GM21786 (cell line): Measurements from ENCODE around the gene SYT15.
"Not testable (repeated sequence)": the region's sequence is repeated elsewhere in the genome, so short reads cannot be mapped to it uniquely, and the experiment has no call there.

Source experiments
- ATAC-seq: cut with Tn5 transposase; IDR thresholded peaks from one replicate; pipeline ENCODE4 v1.9.1; 2021; ENCODE audit not compliant: unreplicated experiment

The SYT15 gene

DNA sequence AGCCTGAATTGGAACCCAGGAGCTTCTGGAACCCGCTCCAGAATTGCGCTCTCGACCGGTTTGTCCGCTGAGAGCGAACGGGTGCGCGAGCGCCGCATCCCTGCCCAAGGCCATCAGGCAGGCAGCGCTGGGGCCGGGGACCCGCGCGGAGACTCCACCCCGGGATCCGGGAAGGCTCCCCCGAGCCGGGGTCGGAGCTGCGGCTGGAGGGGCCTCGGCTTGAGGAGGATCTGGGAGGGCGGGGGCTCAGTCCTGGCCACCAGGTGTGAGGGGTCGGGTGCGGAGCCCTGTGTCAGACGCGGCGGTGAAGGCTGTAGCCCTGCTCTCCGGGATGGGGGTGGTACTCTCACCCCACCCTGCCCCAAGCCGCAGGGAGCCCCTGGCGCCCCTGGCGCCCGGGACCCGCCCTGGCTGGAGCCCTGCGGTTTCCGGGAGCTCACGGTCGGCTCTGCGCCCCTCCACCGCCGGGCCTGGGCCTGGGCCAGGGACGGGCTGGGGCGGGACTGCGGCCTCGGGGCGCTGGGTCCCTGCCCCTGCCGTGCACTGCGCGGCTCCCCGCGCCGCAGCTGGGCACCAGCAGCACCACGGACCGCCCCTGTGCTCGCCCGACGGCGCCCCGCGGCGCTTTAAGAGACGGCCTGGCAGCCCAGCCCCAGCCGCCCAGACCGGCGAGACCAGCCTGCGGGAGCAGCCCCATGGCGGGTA, at the start of gene SYT15:
SYT15 (plus strand) TSS at position 655 of the 705 bp plus-strand sequence; CDS start at position 696, 41 bp downstream.
- not testable (repeated sequence) for ATAC-seq

DNA sequence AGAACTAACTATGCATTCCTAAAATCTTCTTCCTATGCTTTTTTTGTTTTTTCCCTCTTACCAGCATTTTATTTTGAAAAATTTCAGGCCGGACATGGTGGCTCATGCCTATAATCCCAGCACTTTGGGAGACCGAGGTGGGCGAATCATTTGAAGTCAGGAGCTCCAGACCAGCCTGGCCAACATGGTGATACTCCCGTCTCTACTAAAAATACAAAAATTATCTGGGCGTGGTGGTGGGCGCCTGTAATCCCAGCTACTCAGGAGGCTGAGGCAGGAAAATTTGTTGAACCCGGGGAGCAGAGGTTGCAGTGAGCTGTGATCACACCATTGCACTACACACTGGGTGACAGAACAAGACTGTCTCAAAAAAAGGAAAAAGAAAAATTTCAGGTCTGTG, 49.2 kb upstream of the SYT15 start:
- not testable (repeated sequence) for ATAC-seq

DNA sequence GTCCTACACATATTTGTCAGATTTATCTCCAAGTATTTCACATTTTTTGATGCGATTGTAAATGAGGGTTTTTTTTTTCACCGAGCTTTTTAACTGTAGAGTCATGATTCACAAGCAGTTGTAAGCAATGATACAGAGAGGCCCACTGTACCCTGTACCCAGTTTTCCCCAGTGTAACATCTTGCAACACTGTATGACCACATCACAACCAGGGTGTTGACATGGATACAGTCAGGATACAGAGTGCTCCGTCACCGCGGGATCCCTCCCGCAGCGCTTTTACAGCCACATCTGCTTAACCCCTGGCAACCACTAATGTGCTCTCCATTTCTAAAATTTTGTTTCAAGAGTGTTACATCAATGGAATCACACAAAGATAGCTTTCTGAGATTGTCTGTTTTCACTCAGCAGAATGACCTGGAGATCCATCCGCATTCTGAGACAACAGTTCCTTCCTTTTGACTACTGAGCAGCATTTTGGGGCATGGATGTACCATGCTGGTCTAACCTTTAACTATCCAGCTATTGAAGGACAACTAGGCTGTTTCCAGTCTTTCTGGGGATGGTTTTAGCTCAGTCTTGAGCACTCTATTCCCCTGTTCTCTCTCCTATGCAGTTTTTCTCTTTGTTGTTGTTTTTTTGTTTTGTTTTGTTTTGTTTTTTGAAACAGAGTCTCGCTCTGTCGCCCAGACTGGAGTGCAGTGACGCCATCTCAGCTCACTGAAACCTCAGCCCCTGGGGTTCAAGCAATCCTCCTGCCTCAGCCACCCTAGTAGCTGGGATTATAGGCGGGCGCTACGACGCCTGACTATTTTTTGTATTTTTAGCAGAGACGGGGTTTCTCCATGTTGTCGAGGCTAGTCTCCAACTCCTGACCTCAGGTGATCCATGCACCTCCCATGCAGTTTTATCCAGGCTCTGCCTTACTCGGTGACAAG, 48.4 kb upstream of the SYT15 start:
- ATAC-seq, result no peak

DNA sequence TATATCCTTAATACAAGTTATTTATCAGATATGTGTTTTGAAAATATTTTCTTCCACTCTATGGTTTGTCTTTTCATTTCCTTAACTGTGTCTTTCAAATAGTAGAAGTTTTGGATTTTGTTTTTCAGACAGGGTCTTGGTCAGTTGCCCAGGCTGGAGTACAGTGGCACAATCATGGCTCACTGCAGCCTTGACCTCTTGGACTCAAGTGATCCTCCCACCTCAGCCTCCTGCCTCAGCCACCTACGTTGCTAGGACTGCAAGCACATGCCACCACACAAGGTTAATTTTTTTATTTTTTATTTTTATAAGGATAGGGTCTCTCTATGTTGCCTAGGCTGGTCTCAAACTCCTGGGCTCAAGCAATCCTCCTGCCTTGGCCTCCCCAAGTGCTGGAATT, 46.7 kb upstream of the SYT15 start:
- ATAC-seq, result not testable (repeated sequence)

DNA sequence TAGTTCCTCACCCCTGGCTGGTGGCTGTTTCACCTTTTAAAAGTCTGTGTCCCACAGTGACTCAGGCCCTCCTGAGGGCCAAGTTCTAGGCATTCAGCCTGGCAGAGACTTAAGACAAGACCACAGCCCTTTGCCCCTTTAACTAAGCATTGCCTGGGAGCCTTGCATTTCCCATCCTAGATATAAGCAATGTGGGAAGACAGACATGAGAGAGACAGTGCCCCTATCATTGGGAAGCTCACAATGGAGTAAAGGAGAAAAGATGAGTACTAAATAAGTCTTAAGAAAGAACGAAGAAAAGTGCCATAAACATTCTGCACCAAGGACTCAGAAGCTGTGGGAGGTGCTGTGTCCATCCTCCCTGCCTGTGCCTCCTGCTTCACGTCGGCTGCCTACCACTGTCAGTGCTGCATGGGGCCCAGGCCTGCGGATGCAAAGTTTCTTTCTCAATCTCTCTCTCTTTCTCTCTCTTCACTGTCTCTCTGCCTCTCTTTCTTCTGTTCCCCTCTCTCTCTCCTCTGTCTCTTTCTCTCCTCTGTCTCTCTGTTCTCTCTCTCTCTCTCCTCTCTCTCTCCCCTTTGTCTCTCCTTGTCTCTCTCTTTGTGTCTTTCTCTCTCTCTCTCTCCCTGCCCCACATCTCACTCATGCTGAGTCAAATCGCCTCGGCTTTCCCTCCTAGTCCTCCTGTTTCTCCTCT, 44.0 kb upstream of the SYT15 start:
- no peak for ATAC-seq

DNA sequence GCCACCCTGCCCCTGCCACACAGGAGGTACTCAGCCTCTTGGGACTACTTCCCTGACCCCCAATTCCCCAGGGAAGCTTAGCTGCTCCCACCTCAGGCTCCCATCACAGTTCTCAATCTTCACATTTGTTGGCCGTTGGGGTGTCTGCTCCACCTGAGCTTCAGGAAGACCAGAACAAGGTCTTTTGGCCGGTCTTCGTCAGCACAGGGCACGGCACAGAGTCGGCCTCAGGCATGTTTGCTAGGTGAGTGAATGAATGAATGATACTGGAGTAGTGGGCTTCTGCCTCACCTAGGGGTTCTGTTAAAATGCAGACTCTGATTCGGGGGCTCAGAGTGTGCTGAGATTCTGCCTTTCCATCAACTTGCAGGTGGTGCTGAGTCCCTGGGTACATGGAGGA, 42.8 kb upstream of the SYT15 start:
- ATAC-seq, result no peak

DNA sequence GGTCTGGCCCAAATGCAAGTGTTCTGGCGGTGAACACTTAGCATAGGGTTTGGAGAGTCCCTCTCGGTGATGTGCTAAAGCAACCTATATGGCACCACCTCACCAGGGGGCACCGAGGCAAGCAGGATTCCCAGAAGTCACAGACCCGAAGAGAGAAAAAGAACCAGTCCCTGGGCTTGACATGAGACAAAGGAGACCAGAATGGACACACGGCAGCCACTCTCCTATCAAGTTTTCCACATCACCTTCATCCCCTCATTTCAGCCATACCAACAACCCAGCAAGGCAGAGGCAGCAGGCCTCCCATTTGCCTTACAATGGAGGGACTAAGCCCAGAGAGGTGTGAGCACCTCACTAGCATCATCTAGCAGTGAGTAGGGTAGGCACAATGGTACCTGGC, 42.1 kb upstream of the SYT15 start:
- ATAC-seq, result no peak

DNA sequence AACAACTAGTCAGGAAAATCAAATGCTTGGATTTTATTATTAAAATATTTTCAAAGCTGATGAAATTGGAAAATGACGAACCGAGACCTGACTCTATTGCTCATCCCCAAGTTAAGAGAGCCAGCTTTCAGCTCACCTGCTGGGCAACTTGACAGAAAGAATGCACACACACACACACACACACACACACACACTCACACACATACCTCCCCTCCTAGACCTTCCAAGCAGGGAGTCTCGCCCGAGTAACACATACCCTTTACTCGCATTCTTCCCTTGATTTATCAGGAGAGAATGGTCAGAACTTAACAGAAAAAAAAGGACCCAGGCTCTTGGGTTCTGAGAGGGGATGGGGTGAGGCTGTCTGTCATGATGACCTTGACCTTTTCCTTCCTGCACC, 41.6 kb upstream of the SYT15 start:
- no peak for ATAC-seq

DNA sequence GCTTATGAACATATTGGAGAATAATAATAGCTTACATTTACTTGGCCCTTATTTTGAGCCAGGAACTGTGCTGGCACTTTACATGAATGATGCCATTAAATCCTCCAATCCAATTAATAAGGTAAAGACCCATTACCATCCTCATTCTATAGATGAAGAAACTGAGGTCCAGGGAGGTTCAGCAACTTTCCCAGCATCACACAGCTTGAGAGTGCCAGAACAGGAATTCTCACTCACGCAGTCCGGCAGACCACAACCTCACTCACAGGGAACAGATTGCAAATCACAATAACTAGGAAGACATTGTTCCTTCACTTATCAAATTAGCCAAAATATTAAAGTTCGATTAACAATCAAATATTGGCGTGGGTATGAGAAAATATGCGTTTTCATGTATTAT, 40.8 kb upstream of the SYT15 start:
- no peak for ATAC-seq

DNA sequence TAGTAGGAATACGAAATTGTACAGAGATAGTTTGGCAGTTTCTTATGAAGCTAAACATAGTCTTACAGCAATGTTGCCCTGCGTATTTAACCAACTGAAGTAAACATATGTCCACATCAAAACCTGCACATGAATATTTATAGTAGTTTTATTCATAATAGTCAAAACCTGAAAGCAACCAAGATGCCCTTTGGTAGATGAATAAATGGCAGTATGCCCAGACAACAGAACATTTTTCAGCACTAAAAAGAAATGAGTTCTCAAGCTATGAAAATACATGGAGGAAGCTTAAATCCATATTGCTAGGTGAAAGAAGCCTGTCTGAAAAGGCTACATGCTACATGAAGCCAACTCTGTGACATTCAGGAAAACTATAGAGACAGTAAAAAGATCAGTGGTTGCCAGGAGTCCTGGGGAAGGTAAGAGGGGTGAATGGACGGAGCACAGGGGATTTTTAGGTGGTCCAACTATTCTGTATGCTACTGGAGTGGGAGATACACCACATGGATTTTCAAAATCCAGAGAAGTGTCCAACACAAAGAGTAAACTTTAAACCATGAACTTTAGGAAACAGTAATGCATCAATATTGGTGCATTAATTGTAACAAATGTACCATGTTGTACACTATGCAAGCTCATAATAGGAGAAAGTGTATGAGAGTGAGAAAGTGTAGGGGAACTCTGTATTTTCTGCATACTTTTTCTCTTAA, 40.1 kb upstream of the SYT15 start:
- no peak for ATAC-seq

DNA sequence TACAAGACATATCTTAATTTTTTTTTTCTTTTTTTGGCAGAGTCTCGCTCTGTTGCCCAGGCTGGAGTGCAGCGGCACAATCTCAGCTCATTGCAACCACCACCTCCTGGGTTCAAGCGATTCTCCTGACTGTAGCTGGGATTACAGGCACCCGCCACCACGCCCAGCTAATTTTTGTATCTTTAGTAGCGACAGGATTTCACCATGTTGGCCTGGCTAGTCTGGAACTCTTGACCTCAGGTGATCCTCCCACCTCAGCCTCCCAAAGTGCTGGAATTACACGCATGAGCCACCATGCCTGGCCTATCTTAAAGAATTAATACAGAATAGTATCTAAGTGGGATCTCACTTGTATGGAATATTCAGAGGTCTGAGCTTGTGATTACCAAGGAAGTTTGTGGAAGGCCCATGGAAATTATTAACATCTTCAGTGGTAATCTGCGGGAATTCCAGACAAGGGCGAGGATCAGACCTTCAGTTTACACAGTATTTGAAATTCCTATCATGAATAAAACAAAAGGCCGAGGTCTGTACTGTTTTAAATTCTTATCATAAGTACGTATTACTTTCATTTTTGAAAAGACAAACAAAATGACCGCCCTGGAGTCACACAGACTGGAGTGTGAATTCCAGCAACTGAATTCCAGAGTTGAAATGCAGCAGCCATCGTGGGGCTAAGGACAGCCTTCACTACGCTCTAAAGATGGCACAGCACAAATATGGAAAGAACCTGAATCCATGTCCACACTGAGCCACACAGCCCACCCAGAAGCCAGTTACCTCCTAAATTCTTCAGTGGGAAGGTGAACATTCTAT, 39.1 kb upstream of the SYT15 start:
- no peak for ATAC-seq

DNA sequence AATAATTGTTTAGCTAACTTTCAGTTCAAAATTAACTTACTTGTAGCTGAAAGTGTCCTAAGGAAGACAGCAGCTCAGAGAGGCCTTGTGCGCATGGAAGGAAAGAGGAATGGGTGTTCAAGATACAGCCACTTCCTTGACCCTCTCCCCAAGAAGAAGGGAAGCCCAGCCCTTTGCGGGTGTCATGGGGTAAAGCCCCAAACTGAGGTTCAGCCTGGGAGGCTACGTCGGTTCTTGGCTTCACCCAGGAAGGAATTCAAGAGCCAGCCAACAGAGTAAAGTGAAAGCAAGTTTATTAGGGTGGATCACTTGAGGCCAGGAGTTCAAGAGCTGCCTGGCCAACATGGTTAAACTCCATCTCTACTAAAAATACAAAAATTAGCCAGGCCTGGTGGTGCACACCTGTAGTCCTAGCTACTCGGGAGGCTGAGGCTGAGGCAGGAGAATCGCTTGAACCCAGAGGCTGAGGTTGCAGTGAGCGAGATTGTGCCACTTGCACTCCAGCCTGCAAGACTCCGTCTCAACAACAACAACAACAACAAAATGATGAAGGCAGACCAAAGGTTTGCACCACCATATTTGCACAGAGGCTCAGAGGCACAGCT, 38.4 kb upstream of the SYT15 start:
- no peak for ATAC-seq

DNA sequence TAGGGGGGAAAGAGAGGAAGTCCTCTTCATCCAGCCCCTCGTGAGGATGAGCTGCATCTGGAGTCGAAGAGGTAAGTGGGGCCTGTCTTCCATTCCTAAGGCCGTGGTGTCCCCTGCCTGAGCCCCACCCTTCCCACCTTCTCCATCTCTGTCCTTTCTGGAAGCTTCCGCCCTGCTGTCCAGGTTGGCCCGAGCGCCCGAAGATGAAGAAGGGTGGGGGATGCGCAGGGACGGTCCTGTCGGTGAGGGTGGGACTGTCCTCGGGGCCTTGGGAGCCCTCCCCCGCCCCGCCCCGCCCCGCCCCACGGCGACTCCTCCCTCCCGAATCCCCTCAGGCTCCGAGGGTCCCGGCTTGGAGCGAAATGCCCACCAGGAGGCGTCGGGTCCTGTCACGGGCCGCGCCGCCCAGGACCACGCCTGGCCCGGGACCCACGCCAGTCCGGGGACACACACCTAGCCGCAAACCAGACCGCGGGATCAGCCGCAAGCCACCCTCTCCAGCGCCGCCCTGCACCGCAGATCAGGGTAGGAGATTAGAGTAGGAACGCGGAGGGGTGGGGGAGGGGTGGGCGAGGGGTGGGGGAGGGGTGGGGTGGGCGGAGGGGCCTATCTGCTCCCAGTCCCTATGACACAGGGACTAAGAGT, 37.8 kb upstream of the SYT15 start:
- no peak for ATAC-seq

DNA sequence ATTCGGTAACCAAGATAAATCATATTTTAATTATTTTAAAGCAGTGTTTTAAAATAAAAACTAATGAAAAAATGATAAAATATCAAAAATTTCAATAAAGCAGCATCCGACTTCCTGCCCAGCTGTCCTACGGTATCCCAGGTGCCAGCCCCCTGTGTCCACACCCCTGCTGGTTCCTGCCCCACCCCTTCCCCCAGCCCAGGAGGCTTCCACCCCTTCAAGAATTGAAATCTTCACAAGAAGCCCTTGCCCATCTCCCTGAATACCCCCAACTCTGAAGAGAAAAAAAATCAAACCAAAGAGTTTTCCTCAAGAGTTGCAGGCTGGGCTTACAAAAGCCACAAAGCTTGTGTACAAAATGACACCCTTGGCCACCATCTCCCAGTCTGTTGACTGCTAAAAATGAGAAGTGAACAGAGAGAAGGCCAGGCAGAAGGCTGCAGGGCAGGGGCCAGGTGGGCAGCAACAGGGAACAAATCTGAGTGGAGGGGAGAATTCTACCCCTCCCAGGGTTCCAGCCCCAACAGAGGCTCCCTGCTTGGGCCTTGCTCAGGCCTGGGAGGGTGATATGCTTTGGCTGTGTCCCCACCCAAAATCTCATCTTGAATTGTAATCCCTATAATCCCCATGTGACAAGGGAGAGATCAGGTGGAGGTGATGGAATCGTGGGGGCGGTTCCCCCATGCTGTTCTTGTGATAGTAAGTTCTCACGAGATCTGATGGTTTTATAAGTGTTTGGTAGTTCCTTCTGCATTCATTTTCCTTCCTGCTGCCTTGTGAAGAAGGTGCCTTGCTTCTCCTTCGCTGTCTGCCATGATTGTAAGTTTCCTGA, 37.0 kb upstream of the SYT15 start:
- ATAC-seq, result no peak

DNA sequence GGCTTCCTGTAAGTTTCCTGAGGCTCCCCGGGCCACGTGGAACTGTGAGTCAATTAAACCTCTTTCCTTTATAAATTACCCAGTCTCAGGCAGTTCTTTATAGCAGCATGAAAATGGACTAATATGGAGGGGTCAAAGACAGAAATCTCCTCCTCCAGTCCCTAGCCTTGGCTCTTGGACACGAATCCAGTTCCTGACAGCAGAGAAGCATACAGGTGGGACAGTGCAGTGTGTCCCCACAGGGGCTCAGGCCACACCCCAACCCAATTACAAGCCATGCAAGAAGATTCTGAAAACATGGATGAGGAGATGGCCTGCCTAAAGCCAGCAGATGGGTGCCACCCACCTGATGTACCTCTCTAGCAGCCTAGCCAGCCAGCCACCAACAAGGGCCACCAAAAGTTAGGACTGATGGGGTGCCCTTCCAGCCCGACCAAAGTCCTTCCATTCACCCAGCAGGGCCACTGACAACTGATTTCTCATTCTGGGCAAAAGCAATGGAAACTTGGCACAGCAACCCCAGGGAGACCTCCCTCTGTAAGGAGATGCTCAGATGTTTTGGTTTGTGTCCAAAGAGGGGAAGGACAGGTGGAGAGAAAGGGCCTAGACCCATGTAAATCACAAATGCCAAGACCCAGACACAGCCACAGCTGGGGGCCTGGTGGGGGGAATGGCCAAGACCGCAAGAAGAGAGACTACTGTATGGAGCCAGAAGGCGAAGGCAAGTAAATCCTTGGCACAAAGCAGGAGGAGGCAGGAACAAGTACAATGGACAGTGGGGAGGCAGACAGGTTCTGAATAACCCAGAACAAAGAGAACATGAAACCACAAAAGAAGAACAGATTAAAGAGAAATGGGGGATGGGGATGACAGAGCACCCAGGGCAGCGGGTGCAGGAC, 36.1 kb upstream of the SYT15 start:
- no peak for ATAC-seq

DNA sequence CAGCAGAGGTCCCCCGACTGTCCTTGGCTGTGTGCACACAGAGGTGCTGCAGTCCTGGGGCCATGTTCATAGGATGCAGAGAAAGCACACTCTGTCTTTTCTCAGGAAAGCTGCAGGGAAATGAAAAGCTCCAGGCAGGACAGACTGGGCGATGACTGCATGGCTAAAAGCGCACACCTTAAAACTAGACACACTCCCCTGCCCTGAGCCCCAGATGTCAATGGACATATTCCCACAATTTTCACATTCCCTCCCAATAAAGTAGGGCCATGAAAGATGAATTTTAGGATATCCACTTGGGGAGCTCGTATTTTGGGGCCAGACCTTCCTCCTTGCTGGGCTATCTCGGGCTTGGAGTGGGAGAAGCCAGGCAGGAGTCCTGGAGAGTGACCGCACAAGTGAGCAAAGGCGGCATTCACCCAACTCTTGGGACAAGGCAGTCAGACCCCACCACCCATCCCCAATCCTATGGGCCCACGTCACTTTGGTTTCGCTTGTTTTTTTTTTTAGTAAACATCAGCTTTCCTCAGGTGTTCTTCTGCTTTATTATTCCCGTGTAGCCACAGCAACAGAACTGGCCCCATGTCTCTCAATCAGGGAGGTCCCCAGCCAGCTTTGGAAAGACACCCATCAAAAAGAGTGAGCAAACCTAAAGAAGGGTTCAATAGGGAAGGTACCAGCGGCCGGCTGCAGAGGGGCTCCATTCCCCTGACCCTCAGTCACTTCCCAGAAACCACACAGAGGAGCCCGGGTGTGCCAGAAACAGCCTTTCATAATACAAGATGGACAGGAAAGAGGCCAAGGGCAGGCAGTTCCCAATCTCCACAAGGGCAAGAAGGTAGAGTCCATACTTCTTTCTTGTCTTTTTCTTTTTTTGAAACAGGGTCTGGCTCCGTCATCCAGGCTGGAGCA, 35.2 kb upstream of the SYT15 start:
- no peak for ATAC-seq
